ENCODE data around the gene TXNRD1. TPM values are rescaled to one million over a fixed set of nuclear protein-coding genes. Genes with fewer than 3 reads are reported as not detected.
"Not testable (repeated sequence)": the region's sequence is repeated elsewhere in the genome, so short reads cannot be mapped to it uniquely, and the experiment has no call there.

Gene TXNRD1
- polyA plus RNA-seq, 3 donors, result 50.2 to 69.5 (median 63.3) TPM

- no peak for DNase-seq (ENCODE audit: extremely low read depth in 1 of 11, low read depth in 9 of 11, low spot score in 4 of 11)
Observed at GRCh38 chr12:104331376-104331775, 115.8 kb downstream of the TXNRD1 start.

DNA sequence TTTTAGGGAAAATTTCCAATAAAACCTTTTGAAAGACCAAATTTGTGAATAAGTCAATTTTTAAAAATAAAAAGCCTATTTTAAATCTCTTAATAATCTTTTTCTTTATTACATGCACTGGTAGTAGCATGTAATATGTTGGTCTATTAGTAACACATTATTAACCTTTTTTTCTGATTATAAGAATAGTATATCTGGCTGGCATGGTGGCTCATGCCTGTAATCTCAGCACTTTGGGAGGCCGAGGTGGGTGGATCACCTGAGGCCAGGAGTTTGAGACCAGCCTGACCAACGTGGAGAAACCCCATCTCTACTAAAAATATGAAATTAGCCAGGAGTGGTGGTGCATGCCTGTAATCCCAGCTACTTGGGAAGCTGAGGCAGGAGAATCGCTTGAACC is 116.7 kb downstream of the TXNRD1 start:
- DNase-seq (ENCODE audit: extremely low read depth in 1 of 11, low read depth in 9 of 11, low spot score in 4 of 11), result not testable (repeated sequence)

GRCh38 chr12:104333692-104334255 is 118.2 kb downstream of the TXNRD1 start:
- DNase-seq (ENCODE audit: extremely low read depth in 1 of 11, low read depth in 9 of 11, low spot score in 4 of 11), result no peak

- DNase-seq (ENCODE audit: extremely low read depth in 1 of 11, low read depth in 9 of 11, low spot score in 4 of 11), result no peak
Observed at GRCh38 chr12:104334581-104334980, 119.0 kb downstream of the TXNRD1 start.

- no peak for DNase-seq (ENCODE audit: extremely low read depth in 1 of 11, low read depth in 9 of 11, low spot score in 4 of 11)
Observed at GRCh38 chr12:104336115-104336514, 120.5 kb downstream of the TXNRD1 start.

- DNase-seq (ENCODE audit: extremely low read depth in 1 of 11, low read depth in 9 of 11, low spot score in 4 of 11), result no peak
Observed at GRCh38 chr12:104337030-104337558, 121.5 kb downstream of the TXNRD1 start.

DNA sequence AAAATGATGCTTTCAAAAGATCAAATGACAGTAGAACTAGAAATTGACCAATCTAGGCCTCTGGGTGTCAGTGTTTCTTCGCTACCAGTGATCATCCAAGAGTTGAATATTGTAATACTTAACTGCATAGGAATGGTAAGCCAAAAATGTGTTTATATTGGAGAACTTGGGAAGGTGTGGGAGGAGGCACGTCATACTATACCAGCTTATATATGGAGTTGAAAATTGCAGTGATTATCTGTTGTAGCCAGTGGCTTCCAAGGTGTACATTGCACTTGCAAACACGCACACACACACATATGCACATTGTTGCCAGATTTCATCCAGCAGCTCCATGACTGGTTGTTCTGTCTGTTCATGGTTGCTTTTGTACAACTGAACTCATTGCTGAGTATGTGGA is 124.1 kb downstream of the TXNRD1 start:
- DNase-seq (ENCODE audit: extremely low read depth in 1 of 11, low read depth in 9 of 11, low spot score in 4 of 11), result no peak

DNA sequence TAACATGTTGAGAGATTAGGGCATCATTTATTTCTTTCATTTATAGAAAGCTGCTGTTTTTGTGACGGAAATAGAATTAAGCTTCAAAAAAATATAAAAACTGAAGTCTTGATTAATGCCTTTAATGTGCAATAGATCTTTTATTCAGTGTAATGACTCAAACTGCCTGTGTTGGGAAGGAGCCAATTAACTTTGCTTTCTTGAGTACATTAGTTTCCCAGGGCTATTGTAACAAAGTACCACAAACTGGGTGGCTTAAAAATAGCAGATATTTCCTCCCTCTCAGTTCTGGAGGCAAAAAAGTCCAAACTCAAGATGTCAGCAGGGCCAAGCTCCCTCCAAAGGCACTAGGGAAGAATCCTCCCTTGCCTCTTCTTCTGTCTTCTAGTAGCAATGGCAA is 124.6 kb downstream of the TXNRD1 start:
- no peak for DNase-seq (ENCODE audit: extremely low read depth in 1 of 11, low read depth in 9 of 11, low spot score in 4 of 11)

GRCh38 chr12:104340925-104341611 is 125.5 kb downstream of the TXNRD1 start:
- DNase-seq (ENCODE audit: extremely low read depth in 1 of 11, low read depth in 9 of 11, low spot score in 4 of 11), result no peak

DNA sequence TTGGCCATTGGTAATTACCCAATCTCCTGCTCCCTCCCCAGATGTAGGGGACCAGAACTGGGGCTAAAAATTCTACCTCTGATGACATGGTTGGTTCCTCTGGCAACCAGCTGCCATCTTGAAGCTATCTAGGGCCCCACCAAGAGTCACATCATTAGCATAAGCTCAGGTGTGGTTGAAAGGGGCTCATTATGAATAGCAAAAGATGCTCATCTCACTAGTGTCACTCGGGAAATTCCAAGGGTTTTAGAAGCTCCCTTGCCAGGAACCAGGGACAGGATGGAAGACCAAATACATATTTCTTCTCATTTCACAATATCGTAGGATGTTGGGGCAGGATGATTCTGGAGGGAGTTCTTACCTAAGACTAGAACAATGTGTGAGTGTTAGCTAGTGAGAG is 126.6 kb downstream of the TXNRD1 start:
- no peak for DNase-seq (ENCODE audit: extremely low read depth in 1 of 11, low read depth in 9 of 11, low spot score in 4 of 11)

- DNase-seq (ENCODE audit: extremely low read depth in 1 of 11, low read depth in 9 of 11, low spot score in 4 of 11), result no peak
Observed at GRCh38 chr12:104342635-104343249, 127.2 kb downstream of the TXNRD1 start.

DNA sequence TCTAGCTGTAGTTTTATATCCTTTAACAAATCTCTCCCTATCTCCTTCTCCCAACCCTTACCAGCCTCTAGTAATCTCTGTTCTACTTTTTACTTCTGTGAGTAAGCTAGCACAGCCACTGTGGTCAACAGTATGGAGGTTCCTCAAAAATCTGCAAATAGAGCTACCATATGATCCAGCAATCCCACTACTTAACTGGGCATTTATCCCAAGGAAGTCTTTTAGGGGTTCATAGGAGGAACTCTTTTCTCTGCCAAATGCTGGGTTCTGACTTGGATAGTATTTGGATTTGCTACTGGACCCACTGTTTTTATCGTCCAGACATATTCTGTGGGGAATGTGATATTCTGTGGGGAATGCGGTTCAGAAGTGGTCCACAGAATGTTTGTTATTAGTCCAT is 129.1 kb downstream of the TXNRD1 start:
- no peak for DNase-seq (ENCODE audit: extremely low read depth in 1 of 11, low read depth in 9 of 11, low spot score in 4 of 11)

DNA sequence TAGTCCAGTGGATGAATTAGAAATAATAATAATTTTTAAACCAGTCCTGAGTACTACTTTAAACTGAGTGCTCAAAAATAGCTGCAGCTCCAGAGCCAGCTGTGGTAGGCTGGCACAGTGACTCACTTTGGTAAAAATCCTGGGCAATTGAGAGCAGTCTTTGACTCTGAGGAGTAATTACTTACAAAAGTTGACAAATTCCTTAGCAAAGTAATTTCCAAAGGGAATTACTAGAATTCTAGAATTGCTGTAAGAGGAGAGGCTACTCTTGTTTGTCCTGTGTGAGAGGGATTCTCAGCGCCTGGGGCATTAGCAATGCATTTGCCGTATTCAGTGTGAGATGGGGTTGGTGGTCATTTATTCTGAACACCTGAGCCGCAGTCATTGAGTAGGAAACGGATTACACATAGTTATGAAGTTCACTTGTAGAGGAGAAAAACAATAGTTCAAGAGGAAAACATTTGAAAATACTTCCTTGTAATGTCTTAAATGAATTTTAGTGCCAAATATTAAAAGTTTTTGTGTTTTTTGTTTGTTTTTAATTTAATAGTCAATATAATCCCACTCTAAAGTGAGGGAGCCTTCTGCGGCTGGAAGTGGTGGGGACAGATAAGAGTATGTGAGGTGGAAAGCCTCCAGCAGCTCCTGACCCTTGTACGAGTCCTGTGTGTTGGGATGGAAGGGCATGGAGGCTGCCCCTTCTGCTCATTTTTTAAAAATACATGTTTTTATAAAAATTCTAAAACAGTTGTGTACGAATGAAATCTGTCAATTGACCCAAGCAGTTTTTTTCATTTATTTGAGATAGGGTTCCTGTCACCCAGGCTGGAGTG is 129.9 kb downstream of the TXNRD1 start:
- DNase-seq (ENCODE audit: extremely low read depth in 1 of 11, low read depth in 9 of 11, low spot score in 4 of 11), result no peak

- DNase-seq (ENCODE audit: extremely low read depth in 1 of 11, low read depth in 9 of 11, low spot score in 4 of 11), result no peak
Observed at GRCh38 chr12:104347374-104348075, 131.9 kb downstream of the TXNRD1 start.

DNA sequence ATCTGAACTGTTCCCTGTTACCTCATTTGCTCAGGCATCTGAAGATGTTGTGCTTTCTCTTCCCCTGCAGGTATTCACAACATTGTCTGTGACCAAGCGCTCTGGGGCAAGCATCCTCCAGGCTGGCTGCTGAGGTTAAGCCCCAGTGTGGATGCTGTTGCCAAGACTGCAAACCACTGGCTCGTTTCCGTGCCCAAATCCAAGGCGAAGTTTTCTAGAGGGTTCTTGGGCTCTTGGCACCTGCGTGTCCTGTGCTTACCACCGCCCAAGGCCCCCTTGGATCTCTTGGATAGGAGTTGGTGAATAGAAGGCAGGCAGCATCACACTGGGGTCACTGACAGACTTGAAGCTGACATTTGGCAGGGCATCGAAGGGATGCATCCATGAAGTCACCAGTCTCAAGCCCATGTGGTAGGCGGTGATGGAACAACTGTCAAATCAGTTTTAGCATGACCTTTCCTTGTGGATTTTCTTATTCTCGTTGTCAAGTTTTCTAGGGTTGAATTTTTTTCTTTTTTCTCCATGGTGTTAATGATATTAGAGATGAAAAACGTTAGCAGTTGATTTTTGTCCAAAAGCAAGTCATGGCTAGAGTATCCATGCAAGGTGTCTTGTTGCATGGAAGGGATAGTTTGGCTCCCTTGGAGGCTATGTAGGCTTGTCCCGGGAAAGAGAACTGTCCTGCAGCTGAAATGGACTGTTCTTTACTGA is 132.9 kb downstream of the TXNRD1 start:
- no peak for DNase-seq (ENCODE audit: extremely low read depth in 1 of 11, low read depth in 9 of 11, low spot score in 4 of 11)

DNA sequence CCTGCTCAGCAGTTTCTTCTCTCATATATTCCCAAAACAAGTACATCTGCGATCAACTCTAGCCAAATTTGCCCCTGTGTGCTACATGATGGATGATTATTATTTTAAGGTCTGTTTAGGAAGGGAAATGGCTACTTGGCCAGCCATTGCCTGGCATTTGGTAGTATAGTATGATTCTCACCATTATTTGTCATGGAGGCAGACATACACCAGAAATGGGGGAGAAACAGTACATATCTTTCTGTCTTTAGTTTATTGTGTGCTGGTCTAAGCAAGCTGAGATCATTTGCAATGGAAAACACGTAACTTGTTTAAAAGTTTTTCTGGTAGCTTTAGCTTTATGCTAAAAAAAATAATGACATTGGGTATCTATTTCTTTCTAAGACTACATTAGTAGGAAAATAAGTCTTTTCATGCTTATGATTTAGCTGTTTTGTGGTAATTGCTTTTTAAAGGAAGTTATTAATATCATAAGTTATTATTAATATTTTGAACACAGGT is 133.5 kb downstream of the TXNRD1 start:
- DNase-seq (ENCODE audit: extremely low read depth in 1 of 11, low read depth in 9 of 11, low spot score in 4 of 11), result no peak

DNA sequence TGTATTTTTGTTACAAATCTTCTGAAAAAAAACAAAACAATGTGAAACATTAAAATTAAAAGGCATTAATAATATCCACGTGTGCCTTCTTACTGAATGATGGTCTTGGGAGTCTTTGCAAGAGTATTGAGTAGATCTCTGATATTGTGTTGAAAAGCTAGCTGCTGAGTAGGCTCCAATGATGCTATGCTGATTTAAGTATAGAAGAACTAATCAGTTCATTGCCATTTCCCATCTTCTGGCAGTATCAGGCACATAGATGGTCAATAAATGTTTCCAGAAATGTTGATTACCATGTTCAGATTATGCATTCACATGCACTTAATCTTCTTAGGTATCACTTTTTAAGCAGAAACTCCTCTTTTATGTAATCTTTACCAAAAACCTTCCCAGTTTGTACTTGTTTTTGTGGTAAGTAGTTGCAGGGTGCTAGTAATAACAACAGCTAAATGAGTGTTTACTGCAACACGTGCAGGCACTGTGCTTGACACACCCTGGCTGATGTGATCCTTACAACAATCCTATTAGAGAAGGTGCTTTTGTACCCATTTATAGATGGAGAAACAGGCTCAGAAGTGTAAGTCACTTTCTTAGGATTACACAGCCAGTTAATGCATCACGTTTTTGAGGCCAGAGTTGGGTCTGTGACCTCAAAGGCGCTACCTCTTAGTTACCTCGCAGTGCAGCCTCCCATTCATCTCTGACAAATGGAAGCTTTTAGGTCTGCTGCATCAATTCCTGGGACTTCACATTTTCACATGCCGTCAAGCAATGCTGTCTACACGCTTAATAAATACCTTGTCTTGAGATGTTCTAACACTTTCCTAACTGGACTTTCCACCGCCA is 134.9 kb downstream of the TXNRD1 start:
- no peak for DNase-seq (ENCODE audit: extremely low read depth in 1 of 11, low read depth in 9 of 11, low spot score in 4 of 11)

All from renal cortex interstitium (tissue), 11 donors.